B cell (primary cell): Measurements from ENCODE around the gene BATF3. TPM values are rescaled to one million over a fixed set of nuclear protein-coding genes. Genes with fewer than 3 reads are reported as not detected.

Source experiments
- ATAC-seq: fragments of 200-7000 bp; cut with Tn5 transposase; one replicate; pipeline ENCODE4 v1.10.0; 2021; ENCODE audit warnings: low read depth, mild to moderate bottlenecking, moderate number of reproducible peaks, moderate library complexity
- CTCF ChIA-PET: fragments of 350-600 bp; sonication (Branson Sonifier 250); formaldehyde crosslinking; loops from one replicate; lab custom pipeline; 2021; ENCODE audit warnings: antibody characterized with exemption, inconsistent platforms; lab: Charles Lee
- POLR2A ChIA-PET: fragments of 350-600 bp; sonication (Branson Sonifier 250); formaldehyde crosslinking; loops from one replicate; lab custom pipeline; 2021; ENCODE audit warnings: antibody characterized with exemption; lab: Charles Lee
- DNase-seq: peaks from one replicate; pipeline ENCODE4 v3.0.0; 2013
- H2AFZ ChIP-seq: 2 replicates; pipeline ENCODE4 v1.6.1; 2012; ENCODE audit warnings: mild to moderate bottlenecking, low read depth, low read length; ENCODE audit not compliant: insufficient read depth, poor library complexity, severe bottlenecking
- H3K27ac ChIP-seq, 2 donors: 1 replicate in 1 of 2; 2 replicates in 1 of 2; pipeline ENCODE4 v1.5.1; 2012 to 2013; ENCODE audit warnings: low read length in 2 of 2, mild to moderate bottlenecking in 2 of 2, moderate library complexity in 1 of 2
- H3K27me3 ChIP-seq, 4 experiments: fragments of 200-600 bp in 1 of 4; sonication (generic) in 1 of 4; replicated peaks in 1 of 4; 1 replicate in 2 of 4; 2 replicates in 2 of 4; pipeline versions ENCODE4 v1.6.1 to v1.7.0; 2013 to 2016; ENCODE audit warnings: low read length in 3 of 4, mild to moderate bottlenecking in 2 of 4, mixed read lengths in 1 of 4, moderate library complexity in 1 of 4; ENCODE audit not compliant: insufficient read depth in 4 of 4, control insufficient read depth in 3 of 4; ENCODE audit errors: control extremely low read depth in 1 of 4
- H3K36me3 ChIP-seq, 2 experiments: replicated peaks in 1 of 2; 1 replicate in 1 of 2; 2 replicates in 1 of 2; pipeline versions ENCODE4 v1.6.1 to v1.7.1; 2013; ENCODE audit warnings: low read length in 1 of 2; ENCODE audit not compliant: insufficient read depth in 2 of 2, control insufficient read depth in 1 of 2; ENCODE audit errors: control extremely low read depth in 1 of 2, extremely low read depth in 1 of 2
- H3K4me1 ChIP-seq, 2 donors: fragments of 200-600 bp in 1 of 2; sonication (generic) in 1 of 2; 1 replicate in 1 of 2; 2 replicates in 1 of 2; pipeline versions ENCODE4 v1.5.1 to v1.6.1; 2013 to 2017; ENCODE audit warnings: low read length in 2 of 2; ENCODE audit not compliant: control insufficient read depth in 2 of 2, insufficient read depth in 2 of 2
- H3K4me2 ChIP-seq: replicated peaks from 2 replicates; pipeline ENCODE3; 2012; ENCODE audit warnings: mild to moderate bottlenecking, low read depth, low read length; ENCODE audit not compliant: poor library complexity, severe bottlenecking
- H3K4me3 ChIP-seq, 5 experiments: fragments of 200-600 bp in 1 of 5; sonication (generic) in 1 of 5; 1 replicate in 3 of 5; 2 replicates in 2 of 5; pipeline versions ENCODE4 v1.5.1 to v1.7.0; 2011 to 2016; ENCODE audit warnings: low read length in 4 of 5, mild to moderate bottlenecking in 4 of 5, low read depth in 2 of 5, control low read depth in 1 of 5, moderate library complexity in 1 of 5; ENCODE audit not compliant: insufficient read depth in 1 of 5; ENCODE audit errors: control extremely low read depth in 1 of 5, extremely low read depth in 1 of 5
- H3K79me2 ChIP-seq: fragments of 200-600 bp; sonication (generic); one replicate; pipeline ENCODE4 v1.6.0; 2016; ENCODE audit warnings: low read length; ENCODE audit not compliant: control insufficient read depth, insufficient read depth
- H3K9ac ChIP-seq: fragments of 200-600 bp; sonication (generic); 2 replicates; pipeline ENCODE4 v1.6.1; 2017; ENCODE audit warnings: mild to moderate bottlenecking, low read length, moderate library complexity
- H3K9me3 ChIP-seq, 3 donors: one replicate each; pipeline versions ENCODE4 v1.6.1 to v1.7.1; 2013; ENCODE audit warnings: low read length in 2 of 3; ENCODE audit not compliant: control insufficient read depth in 2 of 3, insufficient read depth in 1 of 3; ENCODE audit errors: control extremely low read depth in 1 of 3
- H4K20me1 ChIP-seq: 2 replicates; pipeline ENCODE4 v1.6.0; 2012; ENCODE audit warnings: mild to moderate bottlenecking, low read length; ENCODE audit not compliant: insufficient read depth, control insufficient read depth, poor library complexity, severe bottlenecking
- H3K27ac Mint-ChIP-seq: one replicate; pipeline ENCODE4 v1.8.0; 2021; ENCODE audit warnings: mixed read lengths
- H3K27me3 Mint-ChIP-seq: one replicate; pipeline ENCODE4 v1.8.0; 2021; ENCODE audit warnings: mixed read lengths
- H3K4me1 Mint-ChIP-seq: one replicate; pipeline ENCODE4 v1.8.0; 2021; ENCODE audit warnings: mixed read lengths
- H3K4me3 Mint-ChIP-seq: one replicate; pipeline ENCODE4 v1.8.0; 2021; ENCODE audit warnings: mixed read lengths
- H3K9me3 Mint-ChIP-seq: one replicate; pipeline ENCODE4 v1.8.0; 2022; ENCODE audit warnings: mixed read lengths; ENCODE audit not compliant: insufficient read depth
- CTCF ChIP-seq: fragments of 200-600 bp; IDR thresholded peaks from one replicate; pipeline ENCODE4 v1.8.0; 2022; ENCODE audit warnings: antibody characterized with exemption, mild to moderate bottlenecking
- EZH2 ChIP-seq: IDR thresholded peaks from 2 replicates; pipeline ENCODE4 v1.6.1; 2012; ENCODE audit warnings: borderline replicate concordance, low read depth, mild to moderate bottlenecking, moderate library complexity, low read length; ENCODE audit not compliant: insufficient read depth, poor library complexity, severe bottlenecking
- WGBS: methylation state at CpG from one replicate; pipeline ENCODE4 v1.1.5; 2013; ENCODE audit warnings: missing lambda C conversion rate; ENCODE audit not compliant: insufficient coverage; 5-methylcytosine and 5-hydroxymethylcytosine counted together
- intact Hi-C: fragments of 100-400 bp; cut with micrococcal nuclease; formaldehyde crosslinking; loops from one replicate; pipeline ENCODE4 v1.10.0; 2022
- polyA plus RNA-seq: library from polyadenylated mRNA; depleted of rRNA; stranded (reverse); fragments of >200 nt; gene quantifications from 2 replicates; pipeline ENCODE4 v1.2.3, GENCODE V29; 2012
- total RNA-seq, 2 donors: library from RNA; stranded (reverse); fragments of 120-200 nt in 1 of 2; gene quantifications; 1 replicate in 1 of 2; 2 replicates in 1 of 2; pipeline versions ENCODE4 v1.2.3 to v1.2.4, GENCODE V29; 2013 to 2022

Gene BATF3
- total and polyA plus RNA-seq, 2 donors (not counting 1 experiment from before 2014, with no cell fraction given) = 0.36 to 1.9 TPM

- H3K9me3 ChIP-seq = no peaks in the 10 kb centered on the region
- H3K79me2 ChIP-seq = no peaks in the 10 kb centered on the region
- ATAC-seq (no peak), DNase-seq (no peak)
- H3K4me3 ChIP-seq = no peak overlapping the region
- no peak overlapping the region for H3K27ac ChIP-seq
- peaks cover 14% of the 10 kb centered on the region for H4K20me1 ChIP-seq
- intact Hi-C loops = no loop called here
- POLR2A ChIA-PET = no interaction called here
- TF ChIP-seq EZH2 = no peak
- TF ChIP-seq CTCF = no peak
- no peaks in the 10 kb centered on the region for H3K27me3 Mint-ChIP-seq
- no peaks in the 10 kb centered on the region for H3K4me1 ChIP-seq
- no peak overlapping the region for H3K9ac ChIP-seq
- no peaks in the 10 kb centered on the region for H3K27me3 ChIP-seq
- no peaks in the 10 kb centered on the region for H3K9me3 Mint-ChIP-seq
- no peak overlapping the region for H2AFZ ChIP-seq
- H3K27ac Mint-ChIP-seq = no peak overlapping the region
- CTCF ChIA-PET = no interaction called here
- peaks cover 1 to 2% of the 10 kb centered on the region in 2 experiments for H3K36me3 ChIP-seq
- H3K4me3 Mint-ChIP-seq = no peak overlapping the region
- H3K4me2 ChIP-seq = no peak overlapping the region
- H3K4me1 Mint-ChIP-seq = no peaks in the 10 kb centered on the region
- WGBS = no CpG with 5 or more reads among the region's 1 CpG
Observed at GRCh38 chr1:212738330-212738729, 38.7 kb upstream of the BATF3 start.

- POLR2A ChIA-PET = no interaction called here
- TF ChIP-seq CTCF = no peak
- TF ChIP-seq EZH2 = no peak
- no peak overlapping the region for H3K4me3 ChIP-seq
- no peaks in the 10 kb centered on the region for H3K79me2 ChIP-seq
- no peak overlapping the region for H3K27ac Mint-ChIP-seq
- peaks cover 14% of the 10 kb centered on the region for H4K20me1 ChIP-seq
- H3K36me3 ChIP-seq = peaks cover 1 to 2% of the 10 kb centered on the region in 2 experiments
- intact Hi-C loops = no loop called here
- no peaks in the 10 kb centered on the region for H3K27me3 Mint-ChIP-seq
- no peaks in the 10 kb centered on the region for H3K4me1 ChIP-seq
- no peak overlapping the region for H3K9ac ChIP-seq
- H3K27ac ChIP-seq = no peak overlapping the region
- CTCF ChIA-PET = no interaction called here
- no peak for ATAC-seq
- no peaks in the 10 kb centered on the region for H3K9me3 Mint-ChIP-seq
- no peaks in the 10 kb centered on the region for H3K4me1 Mint-ChIP-seq
- H3K27me3 ChIP-seq = no peaks in the 10 kb centered on the region
- DNase-seq = no peak
- no peak overlapping the region for H3K4me2 ChIP-seq
- H3K9me3 ChIP-seq = no peaks in the 10 kb centered on the region
- no peak overlapping the region for H3K4me3 Mint-ChIP-seq
- no peak overlapping the region for H2AFZ ChIP-seq
Observed at GRCh38 chr1:212737559-212737958, 37.9 kb upstream of the BATF3 start.
